Adrenal gland (tissue), 5 donors: ENCODE data around the gene RYR2.

ENCODE experiments used
- CTCF ChIP-seq, 6 experiments: fragments of 450-650 bp in 4 of 6; fragments of 200-600 bp in 2 of 6; sonication (generic) in 1 of 6; IDR thresholded peaks; 1 replicate in 5 of 6; 2 replicates in 1 of 6; pipeline versions ENCODE4 v1.5.1 to v1.8.0; 2016 to 2021; ENCODE audit warnings: antibody characterized with exemption in 6 of 6, mild to moderate bottlenecking in 2 of 6, moderate library complexity in 1 of 6
- POLR2A ChIP-seq, 2 donors: fragments of 450-650 bp; IDR thresholded peaks; one replicate each; pipeline ENCODE4 v1.6.1; 2017; ENCODE audit warnings: antibody characterized with exemption in 2 of 2, mild to moderate bottlenecking in 2 of 2, moderate library complexity in 1 of 2
- donor health status: DM: no; HTN: no; CAD: no.

GRCh38 chr1:237205400-237206064, 163.5 kb downstream of the RYR2 start:
- TF ChIP-seq CTCF (IDR thresholded peaks at IDR 0.05), result no peak
- TF ChIP-seq POLR2A (IDR thresholded peaks at IDR 0.05), result no peak
